Hematopoietic multipotent progenitor cell treated with erythropoietin and hydrocortisone succinate and interleukin-3 and kit ligand, for 17 days (in vitro differentiated cells): ENCODE measurements around the gene ROBO1.
"Not testable (repeated sequence)": the region's sequence is repeated elsewhere in the genome, so short reads cannot be mapped to it uniquely, and the experiment has no call there.

Experiments
- DNase-seq: peaks from one replicate; pipeline ENCODE4 v3.0.0-alpha.2; 2015; ENCODE audit warnings: low spot score

The ROBO1 gene

DNA sequence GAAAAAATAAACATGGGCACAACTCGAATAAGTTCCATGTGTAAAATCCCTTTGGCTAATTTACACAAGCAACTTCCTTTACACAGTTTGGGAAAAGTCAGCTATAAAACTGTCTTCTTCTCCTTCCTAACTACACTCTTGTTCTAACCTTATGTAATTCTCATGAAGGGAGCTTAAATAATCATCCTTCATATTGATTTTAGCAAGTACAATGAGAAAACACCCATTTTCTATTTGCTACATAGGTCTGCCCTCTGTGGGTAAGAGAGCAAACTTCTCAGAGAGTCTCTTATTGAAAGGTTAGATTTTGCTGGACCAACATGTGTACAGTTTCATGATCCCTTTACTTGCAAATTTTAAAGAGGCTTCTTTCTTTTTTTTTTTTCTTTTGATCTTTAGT lies 398.5 kb downstream of the ROBO1 start:
- no peak for DNase-seq

DNA sequence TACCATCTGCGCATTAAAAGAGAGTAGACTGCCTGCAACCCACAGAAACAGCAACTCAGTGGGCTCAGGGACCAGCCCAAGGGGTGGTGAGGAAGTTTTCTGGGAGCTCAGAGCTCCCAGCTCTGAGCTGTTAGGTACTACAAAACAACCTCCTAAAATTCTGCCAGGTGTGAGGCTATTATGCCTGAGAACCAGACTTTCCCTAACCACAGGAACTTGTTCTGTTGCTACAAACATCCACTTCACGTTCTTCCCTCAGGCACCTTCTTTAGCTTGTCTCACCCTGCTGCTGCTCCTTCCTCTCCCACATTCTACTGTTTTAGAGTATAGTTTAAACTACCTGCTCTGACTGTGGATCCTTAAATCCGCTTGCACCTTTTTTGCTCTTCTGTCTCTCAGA lies 399.4 kb downstream of the ROBO1 start:
- DNase-seq = no peak

- DNase-seq = no peak
Observed at GRCh38 chr3:79367803-79368202, 400.0 kb downstream of the ROBO1 start.

- no peak for DNase-seq
Observed at GRCh38 chr3:79367066-79367465, 400.7 kb downstream of the ROBO1 start.

GRCh38 chr3:79366414-79366813 lies 401.4 kb downstream of the ROBO1 start:
- no peak for DNase-seq

DNA sequence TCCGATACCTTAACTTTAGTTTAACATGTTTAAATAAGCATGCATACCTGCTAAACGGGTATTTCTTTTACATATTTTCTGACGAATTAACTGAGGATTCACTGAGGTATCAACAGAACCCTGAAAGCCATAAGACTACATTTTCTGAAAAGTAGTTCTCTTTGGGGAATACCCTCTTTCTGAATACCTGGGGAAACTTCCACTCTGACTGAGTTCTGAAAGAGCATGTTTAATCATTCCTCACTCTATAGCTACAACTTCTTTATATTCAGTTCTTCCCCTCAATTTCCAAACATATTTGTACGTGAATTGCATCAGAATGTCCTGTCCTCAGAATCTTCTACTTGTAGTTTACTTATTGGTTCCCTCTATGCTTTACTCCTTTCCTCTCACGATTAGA lies 403.0 kb downstream of the ROBO1 start:
- no peak for DNase-seq

- DNase-seq = no peak
Observed at GRCh38 chr3:79362571-79363270, 405.1 kb downstream of the ROBO1 start.

DNA sequence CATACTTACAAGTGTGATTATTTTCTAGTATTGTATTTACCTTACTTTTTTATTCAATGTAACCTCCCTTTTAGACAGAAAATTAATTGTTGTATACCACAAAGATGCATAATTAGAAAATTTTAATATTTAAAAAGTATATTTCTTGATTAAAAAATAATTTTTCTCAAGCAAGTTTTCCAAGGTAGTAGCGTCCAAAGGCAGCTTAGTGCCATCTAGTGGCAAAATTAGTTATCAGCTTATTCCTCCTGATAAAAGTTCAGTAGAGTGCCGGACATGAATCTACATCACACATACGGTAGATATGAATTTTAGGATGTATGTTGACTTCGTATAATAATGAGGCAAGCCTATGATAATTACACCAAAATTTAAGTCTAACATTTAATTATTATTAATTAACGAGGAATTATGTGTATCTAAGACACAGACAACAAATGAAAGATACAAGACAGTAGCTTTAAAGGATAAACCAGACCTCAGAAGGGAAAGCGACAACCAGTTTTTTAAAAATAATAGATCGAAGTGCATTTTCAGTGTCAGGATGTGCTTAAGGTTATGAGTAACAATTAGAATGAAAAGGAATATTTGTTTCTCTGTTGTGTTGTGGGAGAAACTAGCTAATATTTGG lies 405.9 kb downstream of the ROBO1 start:
- peak; percentile 8 for DNase-seq

GRCh38 chr3:79358327-79358726 lies 409.5 kb downstream of the ROBO1 start:
- no peak for DNase-seq

GRCh38 chr3:79354179-79354688 lies 413.6 kb downstream of the ROBO1 start:
- DNase-seq = no peak

DNA sequence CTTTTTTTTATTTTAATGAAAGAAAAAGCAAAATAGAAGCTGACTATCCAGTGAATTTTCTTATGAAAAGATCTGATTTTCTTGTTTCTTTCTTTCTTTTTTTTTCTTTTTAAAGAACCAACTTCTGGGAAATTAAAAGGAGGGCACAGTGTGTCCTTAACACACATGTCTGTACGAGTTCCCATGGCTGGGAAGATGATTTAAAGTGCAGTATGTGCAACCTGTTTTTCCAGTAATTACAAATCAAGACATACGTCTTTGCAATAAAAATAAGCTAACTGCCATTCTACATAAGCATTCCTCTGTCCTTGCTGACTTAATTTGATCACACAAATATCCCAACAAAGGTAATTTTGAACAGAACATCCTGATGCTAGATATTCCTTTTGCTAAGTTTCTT lies 416.1 kb downstream of the ROBO1 start:
- DNase-seq = no peak

DNA sequence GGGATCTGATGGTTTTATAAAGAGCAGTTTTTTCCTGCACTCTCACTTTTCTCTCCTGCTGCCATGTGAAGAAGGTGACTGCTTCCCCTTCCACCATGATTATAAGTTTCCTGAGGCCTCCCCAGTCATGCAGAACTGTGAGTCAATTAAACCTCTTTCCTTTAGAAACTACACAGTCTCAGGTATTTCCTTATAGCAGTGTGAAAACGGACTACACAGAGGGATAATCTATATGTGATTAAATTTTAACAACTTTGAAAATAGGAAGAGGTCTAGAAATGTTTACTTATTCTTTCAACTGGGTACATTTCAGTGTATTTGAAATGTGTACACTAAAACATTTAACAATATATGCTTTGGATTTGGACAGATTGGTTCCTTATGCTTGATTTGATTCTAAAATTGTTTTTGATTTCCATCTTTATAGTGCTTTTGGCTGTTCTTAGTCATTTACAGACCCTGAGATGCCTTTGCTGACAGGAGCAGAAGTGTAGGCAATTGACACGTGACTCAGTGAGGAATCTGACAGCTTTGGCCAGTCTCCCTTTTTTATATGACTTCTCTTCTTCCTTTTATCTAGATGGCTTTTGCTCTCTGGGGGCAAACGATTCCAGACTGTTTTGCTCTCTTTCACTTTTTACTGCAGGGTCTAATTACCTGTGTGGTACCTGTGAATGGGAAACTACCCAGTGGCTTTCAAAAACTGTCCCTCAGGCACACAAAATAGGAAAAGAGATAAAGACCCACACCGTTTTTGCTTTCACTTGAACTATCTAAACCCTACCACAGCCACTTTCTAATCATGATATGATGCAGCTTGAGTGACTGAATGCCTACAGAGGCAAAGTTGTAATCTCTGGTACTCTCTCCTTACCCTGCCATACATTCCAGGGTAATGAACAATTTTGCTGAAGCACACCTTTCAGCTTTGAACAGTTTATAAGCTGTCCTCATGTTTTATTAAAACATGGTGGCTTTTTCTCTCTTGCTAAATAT lies 422.6 kb downstream of the ROBO1 start:
- no peak for DNase-seq

DNA sequence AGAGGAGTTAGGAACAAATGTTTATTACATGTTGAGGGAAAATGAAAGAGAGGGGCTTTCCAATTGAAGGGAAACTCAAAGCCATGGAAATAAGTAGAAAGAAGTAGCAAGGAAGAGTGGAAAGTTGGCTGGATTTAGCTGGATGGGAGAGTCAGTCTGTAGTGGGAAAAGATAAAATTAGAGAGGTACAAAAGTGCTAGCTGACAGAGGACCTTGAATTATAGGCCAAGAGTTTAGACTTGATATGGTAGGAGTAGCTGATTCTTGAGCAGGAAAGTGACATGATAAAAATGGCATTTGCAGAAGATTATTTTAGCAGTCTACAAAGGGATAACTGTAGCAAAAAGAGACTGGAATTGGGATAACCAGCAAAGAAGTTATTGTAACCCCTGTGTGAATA lies 425.8 kb downstream of the ROBO1 start:
- no peak for DNase-seq

DNA sequence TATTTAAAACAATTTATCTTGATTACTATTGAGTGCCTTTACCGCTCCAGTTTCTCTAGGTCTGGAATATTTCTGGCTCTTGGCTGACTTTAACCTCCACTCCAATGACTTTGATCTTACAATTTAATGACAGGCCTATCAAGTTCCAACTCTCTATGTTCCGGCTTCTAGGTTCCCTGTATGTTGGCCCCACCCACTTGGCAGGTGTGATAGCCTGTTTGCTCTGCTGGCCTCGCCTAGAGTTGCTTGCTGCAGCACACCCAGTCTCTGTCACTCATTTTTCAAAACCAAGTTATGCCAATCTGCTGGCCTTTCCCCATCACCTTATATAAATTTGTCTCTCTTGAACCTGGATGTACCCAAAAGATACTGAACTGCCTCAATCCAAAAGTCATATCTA lies 428.0 kb downstream of the ROBO1 start:
- DNase-seq = no peak

DNA sequence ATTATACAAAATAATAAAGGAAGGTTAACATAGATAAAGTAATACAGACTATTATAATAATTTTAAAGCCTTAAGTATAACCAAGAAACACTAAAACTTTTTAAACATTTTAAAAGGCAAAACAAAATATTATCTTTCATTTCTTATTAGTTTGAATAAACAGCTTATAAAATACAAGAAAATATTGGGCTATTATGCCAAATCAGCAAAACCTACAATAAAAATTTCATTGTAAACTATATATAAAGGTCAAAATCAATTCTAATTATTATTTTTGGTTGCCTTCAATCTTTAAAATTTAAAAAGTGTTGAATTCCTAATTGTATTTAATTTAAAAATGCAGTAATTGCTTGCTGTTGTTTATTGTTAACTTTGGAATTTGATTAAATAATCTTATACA lies 430.0 kb downstream of the ROBO1 start:
- DNase-seq = no peak

DNA sequence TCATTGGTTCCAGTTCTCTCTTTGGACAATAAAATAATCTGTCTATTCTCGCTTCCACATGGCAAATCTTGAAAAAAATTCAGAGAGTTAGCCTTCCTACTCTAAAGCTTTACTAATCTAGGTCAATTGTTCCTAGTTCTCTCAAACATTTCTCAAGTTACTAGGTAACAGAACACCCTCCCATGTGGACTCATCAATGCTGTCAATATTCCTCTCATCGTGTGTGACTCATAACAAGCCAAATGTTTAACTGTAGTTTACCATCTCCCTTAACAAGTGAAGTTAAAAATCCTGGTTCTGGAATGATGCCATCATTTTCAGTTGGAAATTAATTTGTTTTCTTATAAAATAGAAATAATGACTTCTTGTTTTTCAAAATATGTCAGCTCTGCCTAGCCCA lies 438.6 kb downstream of the ROBO1 start:
- DNase-seq = no peak

DNA sequence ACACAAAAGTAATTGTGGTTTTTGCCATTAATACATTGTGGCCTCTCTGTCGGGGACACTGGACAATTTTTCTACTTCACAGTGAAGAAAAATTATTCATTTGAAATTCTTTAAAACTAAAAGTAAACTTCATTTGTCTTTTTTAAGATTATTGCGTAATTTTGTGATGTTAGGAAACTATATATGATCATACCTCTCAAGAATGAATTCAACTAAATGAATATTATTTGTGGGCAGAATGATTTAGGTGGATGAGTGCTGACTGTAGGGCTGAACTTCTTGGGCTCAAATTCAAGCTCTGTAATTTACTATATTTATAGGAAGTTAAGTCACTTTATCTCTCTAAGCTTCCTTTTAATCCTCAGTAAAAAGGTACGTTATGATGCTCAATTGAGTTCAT lies 441.2 kb downstream of the ROBO1 start:
- no peak for DNase-seq

- not testable (repeated sequence) for DNase-seq
Observed at GRCh38 chr3:79325833-79326383, 441.9 kb downstream of the ROBO1 start.

DNA sequence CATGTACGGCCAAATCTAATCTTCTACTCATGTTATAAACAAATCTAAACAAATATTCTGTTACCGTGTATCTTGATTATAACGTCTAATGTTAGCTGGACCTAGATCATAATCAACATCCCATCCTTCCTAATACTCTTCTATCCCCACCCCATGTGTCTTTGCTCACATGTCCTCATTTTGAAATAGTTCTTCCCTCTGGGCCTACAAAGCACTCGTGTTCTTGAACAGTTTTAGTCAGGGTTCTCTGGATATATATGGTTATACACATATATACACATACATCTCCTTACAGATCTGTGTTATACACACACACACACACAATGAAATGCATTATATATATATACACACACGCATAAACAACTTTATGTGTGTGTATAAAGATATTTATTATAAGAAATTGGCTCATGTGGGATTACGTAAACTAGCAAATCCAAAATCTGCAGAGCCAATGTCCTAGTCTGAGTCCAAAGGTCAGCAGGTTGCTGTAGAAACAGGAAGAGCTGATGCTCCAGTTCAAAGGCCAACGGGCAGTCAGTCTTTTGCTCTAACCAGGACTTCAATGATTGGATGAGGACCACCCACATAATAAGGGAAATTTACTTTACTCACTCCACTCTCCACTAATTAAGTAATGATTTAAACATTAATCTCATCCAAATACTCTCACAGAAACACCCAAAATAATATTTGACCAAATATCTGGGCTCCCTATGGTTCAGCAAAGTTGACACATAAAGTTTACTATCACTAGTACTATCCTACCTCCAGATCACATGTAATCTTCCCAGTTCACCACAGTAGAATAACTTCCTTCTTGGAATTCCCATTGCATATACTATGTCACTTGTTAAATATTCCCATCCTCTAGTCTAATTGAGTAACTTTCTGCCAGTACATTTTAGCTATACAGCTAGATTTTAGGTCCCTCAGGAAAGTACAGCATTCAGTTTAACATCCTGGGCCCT lies 450.0 kb downstream of the ROBO1 start:
- DNase-seq = no peak

DNA sequence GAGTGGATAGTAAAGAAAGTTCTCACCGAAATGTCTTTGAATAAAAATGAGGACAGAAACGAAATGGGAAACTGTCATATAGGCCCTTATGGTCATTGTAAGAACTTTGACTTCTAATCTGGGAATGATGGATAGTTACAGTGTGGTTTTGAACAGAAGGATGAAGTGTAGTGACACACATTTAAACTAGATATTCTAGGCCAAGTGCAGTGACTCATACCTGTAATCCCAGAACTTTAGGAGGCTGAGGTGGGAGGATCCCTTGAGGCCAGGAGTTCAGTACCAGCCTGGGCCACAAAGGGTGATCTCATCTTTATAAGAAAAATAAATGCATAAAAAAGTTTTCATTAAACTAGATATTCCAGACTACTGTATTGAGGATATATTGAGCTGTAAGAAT lies 452.8 kb downstream of the ROBO1 start:
- DNase-seq = no peak

- no peak for DNase-seq
Observed at GRCh38 chr3:79314544-79314943, 453.3 kb downstream of the ROBO1 start.
